Fibroblast of lung (primary cell): ENCODE results near the gene SEC24A. TPM values are rescaled to one million over a fixed set of nuclear protein-coding genes. Genes with fewer than 3 reads are reported as not detected.

Source experiments
- DNase-seq, 2 donors: peaks; one replicate each; pipeline versions ENCODE4 v3.0.0 to v3.0.0-alpha.2; 2010; ENCODE audit warnings: low read depth in 2 of 2
- H2AFZ ChIP-seq: 2 replicates; pipeline ENCODE4 v1.5.1; 2012; ENCODE audit warnings: low read length, control low read depth, inconsistent platforms
- H3K27ac ChIP-seq: 2 replicates; pipeline ENCODE4 v1.5.1; 2011; ENCODE audit warnings: low read length, control low read depth; ENCODE audit not compliant: insufficient read depth
- H3K27me3 ChIP-seq: 2 replicates; pipeline ENCODE4 v1.5.1; 2011; ENCODE audit warnings: mild to moderate bottlenecking, low read length; ENCODE audit not compliant: control insufficient read depth, insufficient read depth
- H3K36me3 ChIP-seq: 2 replicates; pipeline ENCODE4 v1.5.1; 2011; ENCODE audit warnings: low read length; ENCODE audit not compliant: control insufficient read depth, insufficient read depth
- H3K4me1 ChIP-seq: 2 replicates; pipeline ENCODE4 v1.5.1; 2011; ENCODE audit warnings: low read length; ENCODE audit not compliant: control insufficient read depth, insufficient read depth; ENCODE audit errors: extremely low read depth
- H3K4me2 ChIP-seq: 2 replicates; pipeline ENCODE4 v1.5.1; 2011; ENCODE audit warnings: low read length, control low read depth; ENCODE audit not compliant: insufficient read depth; ENCODE audit errors: extremely low read depth
- H3K4me3 ChIP-seq, 4 experiments: fragments of 200-600 bp in 1 of 4; sonication (generic) in 1 of 4; replicated peaks in 1 of 4; 2 replicates each; pipeline ENCODE4 v1.5.1; 2011 to 2016; ENCODE audit warnings: low read length in 4 of 4, low read depth in 3 of 4, mild to moderate bottlenecking in 3 of 4, control low read depth in 2 of 4, inconsistent platforms in 1 of 4, mixed read lengths in 1 of 4; ENCODE audit not compliant: insufficient read depth in 1 of 4; ENCODE audit errors: control extremely low read depth in 1 of 4
- H3K79me2 ChIP-seq: 2 replicates; pipeline ENCODE4 v1.5.1; 2012; ENCODE audit warnings: mild to moderate bottlenecking, low read length, inconsistent platforms; ENCODE audit not compliant: control insufficient read depth, insufficient read depth
- H3K9ac ChIP-seq: 2 replicates; pipeline ENCODE4 v1.5.1; 2011; ENCODE audit warnings: mild to moderate bottlenecking, low read length, control low read depth; ENCODE audit not compliant: insufficient read depth
- H3K9me3 ChIP-seq: 2 replicates; pipeline ENCODE4 v1.5.1; 2012; ENCODE audit warnings: low read depth, low read length; ENCODE audit not compliant: control insufficient read depth, insufficient read depth
- H4K20me1 ChIP-seq: 2 replicates; pipeline ENCODE4 v1.5.1; 2011; ENCODE audit warnings: low read length; ENCODE audit not compliant: control insufficient read depth, insufficient read depth; ENCODE audit errors: extremely low read depth
- CTCF ChIP-seq, 2 donors: IDR thresholded peaks in 1 of 2; conservative IDR thresholded peaks in 1 of 2; 1 replicate in 1 of 2; 2 replicates in 1 of 2; pipeline ENCODE4 v1.5.1; 2011 to 2012; ENCODE audit warnings: low read length in 2 of 2, control low read depth in 1 of 2, inconsistent platforms in 1 of 2, low read depth in 1 of 2, mild to moderate bottlenecking in 1 of 2
- EZH2 ChIP-seq: IDR thresholded peaks from 2 replicates; pipeline ENCODE4 v1.5.1; 2012; ENCODE audit warnings: low read length, control low read depth, mild to moderate bottlenecking; ENCODE audit errors: missing control alignments
- polyA plus RNA-seq, 2 donors: library from polyadenylated mRNA; depleted of rRNA in 1 of 2; stranded (reverse) in 1 of 2; unstranded in 1 of 2; fragments of >200 nt; gene quantifications; 2 replicates each; pipeline ENCODE4 v1.2.1, GENCODE V29; 2011 to 2012; ENCODE audit warnings: missing spikeins in 1 of 2
- total RNA-seq: library from RNA; depleted of rRNA; stranded (reverse); fragments of >200 nt; gene quantifications from 2 replicates; pipeline ENCODE4 v1.2.1, GENCODE V29; 2014

Gene SEC24A
- total and polyA plus RNA-seq, 2 donors (not counting 1 experiment from before 2014, with no cell fraction given) = 20.8 to 52.6 TPM

- H3K79me2 ChIP-seq = no peaks in the 10 kb centered on the region
- no peaks in the 10 kb centered on the region for H3K9me3 ChIP-seq
- TF ChIP-seq CTCF (conservative IDR thresholded peaks at IDR 0.05 in 1 of 2, IDR thresholded peaks at IDR 0.05 in 1 of 2; ENCODE audit: low read depth in 1 of 2, low read length in 2 of 2) (no peak), EZH2 (no peak)
- H3K27me3 ChIP-seq = no peaks in the 10 kb centered on the region
- no peak overlapping the region for H3K4me3 ChIP-seq
- no peak overlapping the region for H3K27ac ChIP-seq
- H3K36me3 ChIP-seq = peaks cover 6% of the 10 kb centered on the region
- no peaks in the 10 kb centered on the region for H3K4me1 ChIP-seq
- no peaks in the 10 kb centered on the region for H4K20me1 ChIP-seq
- H2AFZ ChIP-seq = no peak overlapping the region
- H3K4me2 ChIP-seq = no peak overlapping the region
- no peak overlapping the region for H3K9ac ChIP-seq
- DNase-seq = no peak
Measured at GRCh38 chr5:134724872-134725271, 76.3 kb downstream of the SEC24A start.

DNA sequence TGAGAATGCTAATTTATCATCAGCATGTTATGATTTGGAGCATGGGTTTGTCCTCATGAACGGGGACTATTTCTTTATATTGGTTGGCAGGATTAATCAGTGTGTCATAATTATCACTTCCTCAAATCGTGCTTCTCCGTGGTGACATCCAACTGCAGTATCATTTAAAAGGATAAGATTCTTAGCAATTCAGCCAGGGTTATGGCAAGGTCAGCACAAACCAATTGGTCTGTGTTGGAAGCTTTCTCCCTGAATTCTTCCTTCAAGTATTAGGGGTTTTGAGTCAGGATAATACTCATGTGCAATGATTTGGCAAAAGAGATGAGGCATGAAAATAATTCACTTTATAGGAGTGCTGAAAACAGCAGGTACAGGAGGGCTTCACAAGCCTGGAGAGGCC lies 84.2 kb downstream of the SEC24A start:
- Histone ChIP-seq H3K27me3 (no peaks in the 10 kb centered on the region), H3K4me3 (no peak overlapping the region), H3K9ac (no peak overlapping the region), H2AFZ (no peak overlapping the region), H3K9me3 (no peaks in the 10 kb centered on the region), H3K36me3 (no peaks in the 10 kb centered on the region), H3K4me1 (no peaks in the 10 kb centered on the region), H3K79me2 (no peaks in the 10 kb centered on the region), H4K20me1 (no peaks in the 10 kb centered on the region), H3K27ac (no peak overlapping the region), H3K4me2 (no peak overlapping the region)
- DNase-seq = no peak
- no peak for TF ChIP-seq CTCF (conservative IDR thresholded peaks at IDR 0.05 in 1 of 2, IDR thresholded peaks at IDR 0.05 in 1 of 2; ENCODE audit: low read depth in 1 of 2, low read length in 2 of 2)
- no peak for TF ChIP-seq EZH2

DNA sequence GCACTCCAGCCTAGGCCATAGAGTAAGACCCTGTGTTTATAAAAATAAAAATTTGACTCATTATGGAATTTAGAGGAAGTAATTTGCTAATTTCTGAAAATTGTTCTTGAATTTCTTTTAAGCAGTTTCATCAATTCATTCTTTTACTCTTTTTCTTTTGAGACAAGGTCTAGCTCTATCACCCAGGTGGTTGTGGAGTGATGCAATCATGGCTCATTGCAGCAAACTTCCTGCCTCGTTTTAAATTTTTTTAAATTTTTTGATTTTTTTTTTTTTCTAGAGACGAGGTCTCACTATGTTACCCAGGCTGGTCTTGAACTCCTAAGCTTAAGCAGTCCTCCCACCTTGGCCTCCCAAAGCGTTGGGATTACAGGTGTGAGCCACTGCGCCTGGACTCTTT lies 86.7 kb downstream of the SEC24A start:
- Histone ChIP-seq H3K9ac (no peak overlapping the region), H3K36me3 (no peaks in the 10 kb centered on the region), H3K27me3 (no peaks in the 10 kb centered on the region), H3K79me2 (peaks cover 18% of the 10 kb centered on the region), H2AFZ (no peak overlapping the region), H3K9me3 (no peaks in the 10 kb centered on the region), H3K27ac (no peak overlapping the region), H3K4me3 (no peak overlapping the region), H4K20me1 (no peaks in the 10 kb centered on the region), H3K4me2 (no peak overlapping the region), H3K4me1 (peaks cover 2% of the 10 kb centered on the region)
- DNase-seq = no peak
- TF ChIP-seq CTCF (conservative IDR thresholded peaks at IDR 0.05 in 1 of 2, IDR thresholded peaks at IDR 0.05 in 1 of 2; ENCODE audit: low read depth in 1 of 2, low read length in 2 of 2) (no peak), EZH2 (no peak)
